CD14-positive monocyte (primary cell): ENCODE measurements around the gene ASIC2. TPM values are rescaled to one million over a fixed set of nuclear protein-coding genes. Genes with fewer than 3 reads are reported as not detected.

ENCODE experiments used
- DNase-seq, 3 donors: peaks; one replicate each; pipeline ENCODE4 v3.0.0-alpha.2; 2011 to 2022
- H2AFZ ChIP-seq: 2 replicates; pipeline ENCODE4 v1.6.0; 2012; ENCODE audit warnings: mild to moderate bottlenecking, low read depth, low read length, inconsistent platforms; ENCODE audit not compliant: insufficient read depth, poor library complexity, severe bottlenecking
- H3K27ac ChIP-seq, 2 donors: 1 replicate in 1 of 2; 2 replicates in 1 of 2; pipeline ENCODE4 v1.5.1; 2012 to 2013; ENCODE audit warnings: low read length in 2 of 2, control low read depth in 1 of 2, inconsistent platforms in 1 of 2, low read depth in 1 of 2, mild to moderate bottlenecking in 1 of 2
- H3K27me3 ChIP-seq, 2 donors: one replicate each; pipeline versions ENCODE4 v1.6.0 to v1.6.1; 2011 to 2013; ENCODE audit warnings: low read length in 2 of 2; ENCODE audit not compliant: control insufficient read depth in 2 of 2, insufficient read depth in 2 of 2
- H3K36me3 ChIP-seq, 2 donors: replicated peaks in 1 of 2; 1 replicate in 1 of 2; 2 replicates in 1 of 2; pipeline versions ENCODE4 v1.5.1 to v1.6.1; 2012 to 2013; ENCODE audit warnings: low read length in 2 of 2, control low read depth in 1 of 2, inconsistent platforms in 1 of 2, mild to moderate bottlenecking in 1 of 2; ENCODE audit not compliant: insufficient read depth in 2 of 2, control insufficient read depth in 1 of 2
- H3K4me1 ChIP-seq, 2 donors: 1 replicate in 1 of 2; 2 replicates in 1 of 2; pipeline versions ENCODE4 v1.5.1 to v1.6.1; 2012 to 2013; ENCODE audit warnings: low read length in 2 of 2, control low read depth in 1 of 2, inconsistent platforms in 1 of 2, mild to moderate bottlenecking in 1 of 2, moderate library complexity in 1 of 2; ENCODE audit not compliant: insufficient read depth in 2 of 2, control insufficient read depth in 1 of 2
- H3K4me2 ChIP-seq: replicated peaks from 2 replicates; pipeline ENCODE3; 2012; ENCODE audit warnings: low read length, moderate library complexity, mild to moderate bottlenecking; ENCODE audit not compliant: poor library complexity, severe bottlenecking; ENCODE audit errors: extremely low read depth
- H3K4me3 ChIP-seq, 3 experiments: fragments of 200-600 bp in 1 of 3; sonication (generic) in 1 of 3; replicated peaks in 1 of 3; 1 replicate in 2 of 3; 2 replicates in 1 of 3; pipeline ENCODE4 v1.5.1; 2011 to 2013; ENCODE audit warnings: low read length in 3 of 3, mild to moderate bottlenecking in 3 of 3, control low read depth in 2 of 3, low read depth in 2 of 3, inconsistent platforms in 1 of 3, moderate library complexity in 1 of 3
- H3K79me2 ChIP-seq: 2 replicates; pipeline ENCODE4 v1.6.0; 2012; ENCODE audit warnings: mild to moderate bottlenecking, control low read depth, inconsistent platforms, low read length, moderate library complexity; ENCODE audit not compliant: insufficient read depth
- H3K9ac ChIP-seq: 2 replicates; pipeline ENCODE4 v1.6.0; 2017; ENCODE audit warnings: low read length, mild to moderate bottlenecking; ENCODE audit not compliant: insufficient read depth, poor library complexity, severe bottlenecking
- H3K9me3 ChIP-seq, 2 donors: replicated peaks in 1 of 2; 1 replicate in 1 of 2; 2 replicates in 1 of 2; pipeline versions ENCODE4 v1.5.1 to v1.6.1; 2012 to 2013; ENCODE audit warnings: low read length in 2 of 2, control low read depth in 1 of 2; ENCODE audit not compliant: control insufficient read depth in 1 of 2, insufficient read depth in 1 of 2
- H4K20me1 ChIP-seq: 2 replicates; pipeline ENCODE4 v1.6.0; 2012; ENCODE audit warnings: mild to moderate bottlenecking, low read length, control low read depth, moderate library complexity; ENCODE audit not compliant: insufficient read depth
- H3K27ac Mint-ChIP-seq, 7 donors: one replicate each; pipeline ENCODE4 v1.8.0; 2020; ENCODE audit warnings: mild to moderate bottlenecking in 7 of 7, mixed read lengths in 7 of 7, moderate library complexity in 6 of 7, inconsistent platforms in 2 of 7
- H3K27me3 Mint-ChIP-seq, 3 donors: one replicate each; pipeline ENCODE4 v1.8.0; 2021 to 2022; ENCODE audit warnings: low read depth in 3 of 3, mild to moderate bottlenecking in 3 of 3, mixed read lengths in 3 of 3, moderate library complexity in 3 of 3, inconsistent platforms in 1 of 3
- H3K36me3 Mint-ChIP-seq, 2 donors: one replicate each; pipeline ENCODE4 v1.8.0; 2020; ENCODE audit warnings: mixed read lengths in 2 of 2, inconsistent platforms in 1 of 2, mild to moderate bottlenecking in 1 of 2
- H3K4me1 Mint-ChIP-seq: one replicate; pipeline ENCODE4 v1.8.0; 2020; ENCODE audit warnings: mild to moderate bottlenecking, mixed read lengths
- H3K4me3 Mint-ChIP-seq, 2 donors: one replicate each; pipeline ENCODE4 v1.8.0; 2020; ENCODE audit warnings: mild to moderate bottlenecking in 2 of 2, mixed read lengths in 2 of 2, moderate library complexity in 1 of 2
- H3K9me3 Mint-ChIP-seq, 7 donors: one replicate each; pipeline ENCODE4 v1.8.0; 2020 to 2022; ENCODE audit warnings: mixed read lengths in 7 of 7, mild to moderate bottlenecking in 6 of 7, moderate library complexity in 6 of 7, inconsistent platforms in 2 of 7
- WGBS: methylation state at CpG from one replicate; pipeline ENCODE4 v1.1.5; 2013; ENCODE audit warnings: missing lambda C conversion rate; ENCODE audit not compliant: insufficient coverage; 5-methylcytosine and 5-hydroxymethylcytosine counted together
- intact Hi-C, 2 donors: fragments of 100-400 bp; cut with micrococcal nuclease; formaldehyde crosslinking; loops; one replicate each; pipeline versions ENCODE4 v1.15.0 to v1.15.1; 2023
- polyA plus RNA-seq, 3 donors: library from polyadenylated mRNA; depleted of rRNA in 1 of 3; unstranded in 2 of 3; stranded (reverse) in 1 of 3; fragments of 300-500 nt in 2 of 3; fragments of >200 nt in 1 of 3; fragmentation: Illumina TruSeq in 2 of 3; gene quantifications; 1 replicate in 2 of 3; 2 replicates in 1 of 3; pipeline ENCODE4 v1.2.3, GENCODE V29; 2012 to 2021
- TF ChIP-seq, protein P1 (sequence below): fragments of 200-600 bp; IDR thresholded peaks from one replicate; pipeline ENCODE4 v1.8.0; 2022; ENCODE audit warnings: antibody characterized with exemption, mild to moderate bottlenecking

ASIC2 gene
- polyA plus RNA-seq, 3 donors, result not detected

DNA sequence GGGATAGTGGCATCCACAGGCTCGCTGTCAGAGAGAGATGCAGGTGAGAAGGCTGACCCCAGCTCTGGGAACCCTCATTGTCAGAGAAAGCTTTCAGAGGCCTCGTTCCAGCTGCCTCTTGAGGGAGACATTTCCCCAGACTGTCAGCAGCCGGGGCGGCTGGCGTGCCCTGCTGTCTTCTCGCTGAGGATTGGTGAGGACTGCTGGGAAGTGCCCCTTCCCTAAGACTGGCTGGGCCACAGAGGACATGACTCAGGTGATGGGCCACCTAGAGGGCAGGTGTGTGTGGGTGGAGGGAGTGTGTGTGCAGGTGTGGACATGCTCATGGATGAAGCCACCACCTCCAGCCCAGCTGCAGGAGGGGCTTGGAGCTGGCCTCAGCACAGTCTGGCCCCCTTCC is 276.2 kb downstream of the ASIC2 start:
- intact Hi-C loops, result no loop called here
- Histone ChIP-seq H3K4me3 (no peak overlapping the region), H3K4me1 (no peaks in the 10 kb centered on the region), H3K27ac (no peak overlapping the region), H3K36me3 (no peaks in the 10 kb centered on the region), H3K4me2 (no peak overlapping the region), H3K9me3 (no peaks in the 10 kb centered on the region), H3K79me2 (no peaks in the 10 kb centered on the region), H3K9ac (no peak overlapping the region), H2AFZ (no peak overlapping the region), H4K20me1 (no peaks in the 10 kb centered on the region), H3K27me3 (no peaks in the 10 kb centered on the region)
- DNase-seq, result no peak
- H3K4me1 Mint-ChIP-seq, result no peaks in the 10 kb centered on the region
- peaks cover 1 to 6% (median 3%) of the 10 kb centered on the region in 3 donors for H3K27me3 Mint-ChIP-seq
- 91% methylated on average over 6 of the region's 6 CpGs for WGBS
- no peak overlapping the region for H3K27ac Mint-ChIP-seq
- no peak overlapping the region for H3K4me3 Mint-ChIP-seq
- no peaks in the 10 kb centered on the region for H3K9me3 Mint-ChIP-seq
- TF ChIP-seq, protein P1, sequence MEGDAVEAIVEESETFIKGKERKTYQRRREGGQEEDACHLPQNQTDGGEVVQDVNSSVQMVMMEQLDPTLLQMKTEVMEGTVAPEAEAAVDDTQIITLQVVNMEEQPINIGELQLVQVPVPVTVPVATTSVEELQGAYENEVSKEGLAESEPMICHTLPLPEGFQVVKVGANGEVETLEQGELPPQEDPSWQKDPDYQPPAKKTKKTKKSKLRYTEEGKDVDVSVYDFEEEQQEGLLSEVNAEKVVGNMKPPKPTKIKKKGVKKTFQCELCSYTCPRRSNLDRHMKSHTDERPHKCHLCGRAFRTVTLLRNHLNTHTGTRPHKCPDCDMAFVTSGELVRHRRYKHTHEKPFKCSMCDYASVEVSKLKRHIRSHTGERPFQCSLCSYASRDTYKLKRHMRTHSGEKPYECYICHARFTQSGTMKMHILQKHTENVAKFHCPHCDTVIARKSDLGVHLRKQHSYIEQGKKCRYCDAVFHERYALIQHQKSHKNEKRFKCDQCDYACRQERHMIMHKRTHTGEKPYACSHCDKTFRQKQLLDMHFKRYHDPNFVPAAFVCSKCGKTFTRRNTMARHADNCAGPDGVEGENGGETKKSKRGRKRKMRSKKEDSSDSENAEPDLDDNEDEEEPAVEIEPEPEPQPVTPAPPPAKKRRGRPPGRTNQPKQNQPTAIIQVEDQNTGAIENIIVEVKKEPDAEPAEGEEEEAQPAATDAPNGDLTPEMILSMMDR, result no peak
- H3K36me3 Mint-ChIP-seq, result no peaks in the 10 kb centered on the region

DNA sequence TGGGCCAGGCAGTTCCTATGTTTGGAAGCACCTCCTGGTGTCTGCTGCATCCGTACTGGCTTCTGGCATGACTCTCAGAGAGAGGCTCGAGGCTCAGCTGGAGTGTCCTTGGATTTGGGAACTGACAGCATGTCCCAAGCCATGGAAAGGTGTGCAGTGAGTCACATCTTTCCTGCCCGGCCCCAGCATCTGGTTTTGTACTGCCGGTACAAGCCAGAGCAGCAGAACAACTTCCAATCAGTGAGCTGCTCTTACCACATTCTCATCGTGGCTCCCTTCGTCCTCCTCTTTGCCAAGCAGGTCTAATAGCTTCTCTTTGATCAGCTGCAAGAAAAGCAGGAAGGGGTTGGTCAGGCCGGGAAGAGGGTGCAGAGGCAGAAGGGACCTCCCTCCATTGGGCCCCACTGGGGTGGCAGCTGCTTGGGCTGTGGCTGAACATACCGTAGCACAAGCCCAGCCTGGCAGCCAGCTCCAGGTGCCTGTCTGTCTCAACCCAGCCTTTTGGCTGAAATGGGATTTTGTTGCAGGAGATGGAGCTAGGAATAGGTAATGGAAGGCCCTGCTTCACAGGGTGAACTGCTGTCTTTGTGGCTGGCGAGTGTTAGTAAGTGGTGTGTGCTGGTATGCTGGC is 277.3 kb downstream of the ASIC2 start:
- TF ChIP-seq, protein P1, result no peak
- Histone ChIP-seq H2AFZ (no peak overlapping the region), H4K20me1 (no peaks in the 10 kb centered on the region), H3K79me2 (no peaks in the 10 kb centered on the region), H3K9me3 (no peaks in the 10 kb centered on the region), H3K27me3 (no peaks in the 10 kb centered on the region), H3K27ac (no peak overlapping the region), H3K4me3 (no peak overlapping the region), H3K9ac (no peak overlapping the region), H3K4me1 (no peaks in the 10 kb centered on the region), H3K36me3 (no peaks in the 10 kb centered on the region), H3K4me2 (no peak overlapping the region)
- DNase-seq, result no peak
- H3K27me3 Mint-ChIP-seq, result peaks cover 1 to 8% (median 5%) of the 10 kb centered on the region in 3 donors
- no peaks in the 10 kb centered on the region for H3K4me1 Mint-ChIP-seq
- H3K36me3 Mint-ChIP-seq, result no peaks in the 10 kb centered on the region
- WGBS, result 76% methylated on average over 6 of the region's 9 CpGs
- H3K27ac Mint-ChIP-seq, result no peak overlapping the region
- H3K4me3 Mint-ChIP-seq, result no peak overlapping the region
- intact Hi-C loops, result no loop called here
- H3K9me3 Mint-ChIP-seq, result no peaks in the 10 kb centered on the region
